Renal cortical epithelial cell (primary cell): ENCODE measurements around the gene NR2F2. TPM values are rescaled to one million over a fixed set of nuclear protein-coding genes. Genes with fewer than 3 reads are reported as not detected.

Source experiments
- DNase-seq: peaks from one replicate; pipeline ENCODE4 v3.0.0-alpha.2; 2011; ENCODE audit warnings: low read depth
- total RNA-seq: library from RNA; depleted of rRNA; stranded (reverse); fragments of >200 nt; gene quantifications from 2 replicates; pipeline ENCODE4 v1.2.3, GENCODE V29; 2014

The NR2F2 gene
- total RNA-seq, 1 donor from 2014 or later: 37.3 TPM

GRCh38 chr15:96320107-96320506 lies 10.4 kb upstream of the NR2F2 start:
- DNase-seq: no peak

- no peak for DNase-seq
Observed at GRCh38 chr15:96320703-96321638, 9.5 kb upstream of the NR2F2 start.

- no peak for DNase-seq
Observed at GRCh38 chr15:96321639-96322535, 8.6 kb upstream of the NR2F2 start.

GRCh38 chr15:96322536-96323318 lies 7.8 kb upstream of the NR2F2 start:
- DNase-seq: no peak

- no peak for DNase-seq
Observed at GRCh38 chr15:96323319-96324145, 7.0 kb upstream of the NR2F2 start.

- no peak for DNase-seq
Observed at GRCh38 chr15:96324192-96324895, 6.2 kb upstream of the NR2F2 start.

GRCh38 chr15:96324940-96325540 lies 5.5 kb upstream of the NR2F2 start:
- no peak for DNase-seq

GRCh38 chr15:96325541-96326327 lies 4.8 kb upstream of the NR2F2 start:
- peak; percentile 64 for DNase-seq

GRCh38 chr15:96326328-96327154 lies 4.0 kb upstream of the NR2F2 start:
- DNase-seq: no peak

GRCh38 chr15:96327155-96327741 lies 3.3 kb upstream of the NR2F2 start:
- DNase-seq: peak; percentile 93

- no peak for DNase-seq
Observed at GRCh38 chr15:96328181-96328876, 2.2 kb upstream of the NR2F2 start.

GRCh38 chr15:96328877-96329195 lies 1.7 kb upstream of the NR2F2 start:
- no peak for DNase-seq

GRCh38 chr15:96329403-96329981 lies 1.0 kb upstream of the NR2F2 start:
- no peak for DNase-seq

- DNase-seq: no peak
Observed at GRCh38 chr15:96330064-96330449, 443 bp upstream of the NR2F2 start.

- no peak for DNase-seq
Observed at GRCh38 chr15:96331144-96331944, 844 bp downstream of the NR2F2 start.
